Stomach smooth muscle (tissue), 2 donors: ENCODE results near the gene TNIK.

ENCODE experiments used
- H3K27ac ChIP-seq: one replicate; pipeline ENCODE4 v1.7.0; 2013; ENCODE audit warnings: mild to moderate bottlenecking, low read length, inconsistent platforms
- H3K27me3 ChIP-seq, 2 donors: one replicate each; pipeline ENCODE4 v1.7.0; 2013; ENCODE audit warnings: low read length in 2 of 2; ENCODE audit not compliant: insufficient read depth in 2 of 2, control insufficient read depth in 1 of 2
- H3K36me3 ChIP-seq, 2 donors: one replicate each; pipeline ENCODE4 v1.7.0; 2013; ENCODE audit warnings: low read length in 2 of 2; ENCODE audit not compliant: control insufficient read depth in 2 of 2, insufficient read depth in 2 of 2
- H3K4me1 ChIP-seq: one replicate; pipeline ENCODE4 v1.7.0; 2013; ENCODE audit warnings: low read length; ENCODE audit not compliant: control insufficient read depth, insufficient read depth
- H3K4me3 ChIP-seq, 2 donors: one replicate each; pipeline ENCODE4 v1.7.0; 2013; ENCODE audit warnings: low read length in 2 of 2
- H3K9ac ChIP-seq, 2 donors: one replicate each; pipeline ENCODE4 v1.7.0; 2013; ENCODE audit warnings: low read length in 2 of 2, mild to moderate bottlenecking in 1 of 2
- H3K9me3 ChIP-seq, 2 donors: one replicate each; pipeline ENCODE4 v1.7.0; 2013; ENCODE audit warnings: low read length in 2 of 2; ENCODE audit not compliant: control insufficient read depth in 2 of 2
- donor health status: healthy.
- donor health status: Pancreatic carcinoma.

The TNIK gene

DNA sequence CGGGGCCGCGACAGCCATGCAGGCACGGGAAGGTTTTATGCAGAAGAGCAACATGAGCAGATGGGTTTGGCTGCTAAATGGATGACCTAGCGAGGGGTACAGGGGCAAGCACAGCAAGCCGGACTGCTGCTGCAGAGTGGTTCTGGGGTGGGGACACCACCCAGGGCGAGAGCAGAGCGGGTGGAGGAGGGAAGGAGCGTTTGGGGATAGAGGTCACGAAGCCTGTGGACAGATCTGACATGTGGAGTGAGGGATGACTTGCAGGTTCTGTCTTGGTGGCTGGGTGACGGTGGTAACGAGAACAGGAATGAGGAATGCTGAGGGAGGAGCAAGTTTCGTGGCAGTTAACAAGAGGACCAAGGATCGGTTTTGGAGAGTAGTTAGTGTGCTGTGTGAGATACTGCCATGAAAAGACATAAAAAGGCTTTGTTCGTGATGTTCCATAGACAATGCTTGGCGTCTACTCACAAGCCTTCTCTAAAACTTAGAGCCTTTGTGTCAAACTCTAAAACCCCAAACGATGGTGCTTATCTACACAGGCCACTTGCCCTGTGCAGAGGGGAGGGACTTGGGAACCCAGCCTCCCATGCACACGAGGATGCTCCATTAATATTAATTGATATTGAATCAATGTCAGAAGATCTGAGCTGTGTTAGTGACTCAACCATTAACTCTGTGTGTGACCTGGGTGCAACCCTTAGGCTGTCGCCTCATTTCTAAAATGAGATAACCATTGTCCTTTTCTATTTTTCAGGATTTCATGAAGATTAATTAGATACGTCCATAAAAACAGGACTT, 301.0 kb downstream of the TNIK start:
- no peaks in the 10 kb centered on the region for H3K4me1 ChIP-seq
- H3K9me3 ChIP-seq = peaks cover 4 to 5% of the 10 kb centered on the region in 2 donors
- no peak overlapping the region for H3K4me3 ChIP-seq
- H3K36me3 ChIP-seq = peaks cover 7 to 35% of the 10 kb centered on the region in 2 donors
- H3K9ac ChIP-seq = no peak overlapping the region
- no peaks in the 10 kb centered on the region for H3K27me3 ChIP-seq
- no peak overlapping the region for H3K27ac ChIP-seq

DNA sequence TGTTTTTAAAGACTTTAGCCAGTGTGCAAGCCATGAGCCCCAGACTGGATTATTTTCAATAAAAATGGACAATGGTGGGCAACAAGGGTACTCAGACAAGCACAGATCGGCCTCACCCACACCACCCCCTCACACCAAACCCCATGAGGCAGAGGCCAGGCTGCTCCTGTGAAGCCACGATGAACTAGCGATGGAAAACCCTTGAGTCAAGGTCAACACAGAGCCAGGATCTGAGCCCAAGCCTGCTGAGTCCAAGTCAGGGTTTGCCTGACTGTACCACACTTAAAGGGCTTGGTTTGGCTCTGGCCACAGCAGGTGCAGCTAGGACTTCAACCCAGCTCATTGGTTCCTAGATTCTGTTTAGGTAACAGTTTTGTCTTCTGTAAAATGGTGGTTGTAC, 302.2 kb downstream of the TNIK start:
- Histone ChIP-seq H3K9me3 (peaks cover 3% of the 10 kb centered on the region in 2 donors), H3K27ac (no peak overlapping the region), H3K36me3 (peaks cover 5 to 31% of the 10 kb centered on the region in 2 donors), H3K27me3 (no peaks in the 10 kb centered on the region), H3K9ac (no peak overlapping the region), H3K4me1 (no peaks in the 10 kb centered on the region), H3K4me3 (no peak overlapping the region)

DNA sequence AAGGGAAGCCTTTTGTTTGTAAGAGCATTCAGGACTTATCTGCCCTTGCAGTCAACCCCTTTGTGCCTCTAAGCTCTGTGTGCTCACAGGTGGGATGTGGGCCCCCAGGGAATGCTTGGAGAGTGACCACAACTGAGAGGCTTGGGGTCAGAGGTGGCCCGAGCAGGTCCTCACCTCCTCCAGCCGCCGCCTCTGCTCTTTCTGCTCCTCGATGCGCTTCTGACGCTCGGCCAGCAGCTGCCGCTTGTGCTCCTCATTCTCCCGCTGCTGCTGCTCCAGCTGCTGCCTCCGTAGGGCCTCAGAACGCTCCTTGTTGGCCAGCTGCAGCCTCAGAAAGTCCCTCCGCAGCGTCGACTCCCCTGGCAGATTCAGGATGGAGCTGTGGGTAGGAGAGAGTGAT, 302.9 kb downstream of the TNIK start:
- no peaks in the 10 kb centered on the region for H3K9me3 ChIP-seq
- no peaks in the 10 kb centered on the region for H3K27me3 ChIP-seq
- H3K4me3 ChIP-seq = no peak overlapping the region
- no peaks in the 10 kb centered on the region for H3K4me1 ChIP-seq
- H3K9ac ChIP-seq = no peak overlapping the region
- peaks cover 2 to 32% of the 10 kb centered on the region in 2 donors for H3K36me3 ChIP-seq
- H3K27ac ChIP-seq = no peak overlapping the region

DNA sequence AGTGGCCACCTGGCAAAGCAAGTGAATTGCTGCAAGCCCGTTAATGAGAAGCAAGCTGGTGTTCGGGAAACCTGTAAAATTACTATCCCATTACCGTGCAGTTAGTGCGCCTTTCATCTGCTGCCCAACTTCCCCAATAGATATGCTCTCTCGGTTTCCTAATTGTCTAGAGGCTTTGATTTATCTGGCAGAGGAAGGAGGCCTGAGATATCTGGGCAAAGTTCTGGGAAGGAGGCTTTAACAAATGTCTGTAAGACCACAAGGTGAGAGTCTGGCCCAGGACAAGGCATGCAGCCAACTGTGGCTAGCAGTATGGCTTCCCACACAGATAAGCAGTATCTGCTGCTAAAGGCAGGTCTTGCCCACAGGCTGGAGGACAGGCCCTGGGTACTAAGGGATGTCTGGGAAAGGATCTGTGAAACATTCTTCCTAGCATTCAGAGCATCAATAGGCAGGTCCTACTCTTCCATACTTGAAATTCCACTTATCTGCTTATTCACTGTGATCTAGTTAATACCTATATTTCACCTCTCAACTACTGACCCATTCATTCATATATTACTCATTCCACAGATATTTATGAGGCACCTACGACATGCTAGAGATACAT, 303.7 kb downstream of the TNIK start:
- Histone ChIP-seq H3K27ac (no peak overlapping the region), H3K9ac (no peak overlapping the region)

DNA sequence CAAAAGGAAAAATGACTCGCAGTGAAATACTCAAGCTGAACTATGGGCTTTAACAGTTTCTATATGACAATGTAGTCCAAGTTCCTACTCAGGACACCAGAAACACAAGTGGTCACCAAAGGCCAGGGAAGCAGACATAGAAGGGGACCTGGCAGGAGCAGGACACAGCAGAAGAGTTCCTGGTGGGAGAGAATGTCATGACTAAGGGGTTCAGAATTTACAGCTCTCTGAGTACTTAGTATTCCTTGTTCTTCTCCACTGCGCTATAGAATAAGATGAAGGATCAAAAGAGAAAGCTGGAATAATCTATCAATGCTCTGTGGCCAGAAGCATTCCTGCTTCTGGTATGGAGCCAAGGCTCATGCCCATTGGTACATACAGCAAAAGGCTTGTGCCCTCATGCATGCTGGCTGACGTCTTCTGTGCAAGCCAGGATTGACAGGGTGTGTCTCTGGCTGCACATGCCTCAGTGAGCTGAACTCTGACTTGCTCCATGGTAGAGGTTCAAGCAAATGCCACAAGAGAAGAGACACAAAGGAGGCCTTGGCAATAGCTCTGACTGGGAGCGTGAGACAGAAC, 305.0 kb downstream of the TNIK start:
- no peak overlapping the region for H3K9ac ChIP-seq
- no peaks in the 10 kb centered on the region for H3K9me3 ChIP-seq
- no peaks in the 10 kb centered on the region for H3K27me3 ChIP-seq
- peaks cover 2 to 32% of the 10 kb centered on the region in 2 donors for H3K36me3 ChIP-seq
- H3K4me1 ChIP-seq = no peaks in the 10 kb centered on the region
- H3K27ac ChIP-seq = no peak overlapping the region
- no peak overlapping the region for H3K4me3 ChIP-seq

More for the DNA sequence above, 303.7 kb downstream of the TNIK start:
- H3K4me1 ChIP-seq = no peaks in the 10 kb centered on the region
- H3K36me3 ChIP-seq = peaks cover 2 to 34% of the 10 kb centered on the region in 2 donors
- H3K27me3 ChIP-seq = no peaks in the 10 kb centered on the region
- H3K9me3 ChIP-seq = no peaks in the 10 kb centered on the region
- H3K4me3 ChIP-seq = no peak overlapping the region

DNA sequence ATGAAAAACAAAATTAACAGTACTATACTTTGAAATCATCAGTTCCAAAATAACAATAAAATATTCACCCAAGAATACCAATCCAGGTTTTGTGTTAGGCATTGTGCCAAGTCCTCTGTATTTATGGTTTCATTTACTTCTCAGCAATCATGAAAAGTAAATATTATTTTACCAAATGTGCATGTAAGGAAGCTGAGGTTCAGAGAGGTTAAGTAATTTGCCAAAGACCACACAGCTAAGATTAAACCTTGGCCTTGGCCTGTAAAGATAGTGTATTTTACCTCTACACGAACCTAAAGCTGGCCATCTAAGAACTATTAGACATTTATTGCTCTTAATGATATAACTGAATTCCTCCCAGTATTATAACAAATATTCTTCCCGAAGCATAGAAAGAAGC, 309.3 kb downstream of the TNIK start:
- H3K4me3 ChIP-seq = no peak overlapping the region
- H3K27me3 ChIP-seq = no peaks in the 10 kb centered on the region
- no peaks in the 10 kb centered on the region for H3K9me3 ChIP-seq
- peaks cover 3 to 17% of the 10 kb centered on the region in 2 donors for H3K36me3 ChIP-seq
- H3K9ac ChIP-seq = no peak overlapping the region
- H3K27ac ChIP-seq = no peak overlapping the region
- H3K4me1 ChIP-seq = no peaks in the 10 kb centered on the region

DNA sequence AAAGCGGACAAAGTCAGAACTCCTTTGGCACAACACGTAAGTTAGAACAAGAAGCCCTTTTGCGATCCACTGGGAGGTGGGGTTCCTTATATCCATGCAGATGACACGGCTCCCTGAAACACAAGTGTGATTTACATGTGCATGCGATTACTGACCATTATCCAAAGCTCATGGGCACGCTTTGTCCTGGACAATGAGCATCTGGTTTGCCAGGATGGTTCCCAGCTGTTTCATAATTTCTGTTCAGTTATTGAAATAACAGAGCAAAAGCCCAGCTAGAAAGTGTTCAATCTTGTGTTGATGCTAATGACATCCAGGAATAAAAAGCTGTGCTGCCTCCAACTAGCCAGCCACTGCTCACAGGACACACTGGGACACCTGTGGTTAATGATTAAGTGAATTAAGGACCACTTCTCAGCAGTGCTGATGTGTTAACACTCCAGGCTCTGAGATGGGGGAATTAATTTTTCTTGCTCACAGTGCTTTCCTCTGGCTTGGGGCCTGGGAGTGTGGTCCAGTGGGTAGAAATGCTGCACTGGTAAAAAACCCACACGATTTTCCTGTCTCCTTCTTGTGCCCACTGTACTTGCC, 310.6 kb downstream of the TNIK start:
- no peak overlapping the region for H3K27ac ChIP-seq
- H3K27me3 ChIP-seq = no peaks in the 10 kb centered on the region
- no peak overlapping the region for H3K9ac ChIP-seq
- no peaks in the 10 kb centered on the region for H3K4me1 ChIP-seq
- H3K9me3 ChIP-seq = no peaks in the 10 kb centered on the region
- peaks cover 3 to 11% of the 10 kb centered on the region in 2 donors for H3K36me3 ChIP-seq
- no peak overlapping the region for H3K4me3 ChIP-seq

DNA sequence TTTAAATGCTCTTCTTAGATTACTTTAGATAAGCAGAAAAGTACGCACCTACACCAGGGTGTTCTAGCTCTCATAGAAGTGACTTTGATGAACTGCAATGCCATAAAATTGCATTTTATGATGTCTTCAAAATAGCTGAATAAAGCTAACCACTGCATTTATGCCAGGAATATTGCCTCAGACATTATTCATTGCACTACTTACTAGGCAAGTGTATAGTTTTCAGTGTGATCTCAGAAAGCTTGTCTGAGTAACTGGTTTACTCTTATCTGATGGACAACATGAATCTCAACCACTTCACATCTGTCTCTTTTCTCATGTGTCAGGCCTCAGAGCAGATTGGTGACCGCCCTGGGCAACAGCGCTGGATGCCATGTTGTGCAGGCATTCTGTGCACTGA, 314.4 kb downstream of the TNIK start:
- Histone ChIP-seq H3K4me3 (no peak overlapping the region), H3K9me3 (no peaks in the 10 kb centered on the region), H3K4me1 (no peaks in the 10 kb centered on the region), H3K36me3 (peaks cover 3 to 8% of the 10 kb centered on the region in 2 donors), H3K9ac (no peak overlapping the region), H3K27me3 (no peaks in the 10 kb centered on the region), H3K27ac (no peak overlapping the region)

DNA sequence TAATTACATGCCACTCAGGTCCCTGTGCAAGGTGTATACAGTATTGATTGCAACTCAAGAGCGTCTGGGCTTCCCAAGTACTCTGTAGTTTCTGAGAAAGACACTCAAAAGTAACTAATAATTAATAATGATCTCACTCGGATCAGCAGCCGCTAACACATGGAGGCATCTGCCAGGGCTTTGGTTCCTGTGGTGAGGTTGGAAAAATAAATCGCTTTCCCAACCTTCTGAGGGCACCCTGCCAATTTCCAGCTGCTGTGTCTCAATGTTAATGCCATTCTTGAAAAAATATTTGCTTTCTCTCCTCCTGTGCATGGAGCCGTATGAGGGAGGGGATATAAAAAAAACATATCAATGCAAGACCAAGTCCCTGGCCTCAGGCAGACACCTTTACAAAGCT, 317.2 kb downstream of the TNIK start:
- Histone ChIP-seq H3K27ac (no peak overlapping the region), H3K27me3 (no peaks in the 10 kb centered on the region), H3K9ac (no peak overlapping the region), H3K36me3 (peaks cover 5 to 16% of the 10 kb centered on the region in 2 donors), H3K4me3 (no peak overlapping the region), H3K9me3 (no peaks in the 10 kb centered on the region), H3K4me1 (no peaks in the 10 kb centered on the region)

DNA sequence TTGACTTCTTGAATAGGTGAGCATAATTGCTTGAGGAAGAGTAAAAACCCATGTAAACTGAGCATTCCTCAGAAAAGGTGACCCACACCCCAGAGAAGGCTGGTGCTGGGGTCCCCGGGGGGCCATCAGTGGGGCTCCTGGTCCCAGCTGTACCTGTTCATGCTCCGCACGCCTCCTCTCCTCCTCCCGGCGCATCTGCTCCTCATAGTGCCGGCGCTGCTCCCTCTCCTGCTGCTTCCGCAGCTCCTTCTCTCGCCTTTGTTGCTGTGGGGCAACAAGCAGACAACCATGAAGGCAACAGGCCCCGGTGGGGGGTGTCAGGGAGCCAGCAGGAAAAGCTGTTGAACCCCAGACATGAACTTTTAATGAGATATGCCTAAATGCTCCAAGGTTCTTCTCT, 320.0 kb downstream of the TNIK start:
- Histone ChIP-seq H3K4me3 (no peak overlapping the region), H3K4me1 (no peaks in the 10 kb centered on the region), H3K9me3 (no peaks in the 10 kb centered on the region), H3K27ac (no peak overlapping the region), H3K27me3 (no peaks in the 10 kb centered on the region), H3K9ac (no peak overlapping the region), H3K36me3 (peaks cover 16 to 23% of the 10 kb centered on the region in 2 donors)
